H1 (cell line): Measurements from ENCODE around the gene KCNC1.

Source experiments
- ATF2 ChIP-seq: IDR thresholded peaks from 2 replicates; pipeline ENCODE4 v1.6.1; 2012; ENCODE audit warnings: low read length, inconsistent platforms
- EZH2 ChIP-seq: fragments of 200-600 bp; sonication (generic); IDR thresholded peaks from 2 replicates; pipeline ENCODE4 v1.7.1; 2012; ENCODE audit warnings: low read depth, mild to moderate bottlenecking, moderate library complexity, low read length, inconsistent platforms; ENCODE audit not compliant: severe bottlenecking
- JUND ChIP-seq: IDR thresholded peaks from 2 replicates; pipeline ENCODE4 v1.6.1; 2011; ENCODE audit warnings: mild to moderate bottlenecking, improper control_type of control experiment, low read length
- KDM1A ChIP-seq: fragments of 200-600, 300-600 bp; sonication (generic); IDR thresholded peaks from 2 replicates; pipeline ENCODE4 v1.7.1; 2016; ENCODE audit warnings: mild to moderate bottlenecking, low read length, borderline replicate concordance
- POLR2A ChIP-seq, 2 experiments: IDR thresholded peaks; 1 replicate in 1 of 2; 2 replicates in 1 of 2; pipeline ENCODE4 v1.6.1; 2011; ENCODE audit warnings: low read depth in 2 of 2, low read length in 2 of 2, mild to moderate bottlenecking in 2 of 2; ENCODE audit errors: control extremely low read depth in 1 of 2
- RAD21 ChIP-seq, 2 experiments: IDR thresholded peaks in 1 of 2; conservative IDR thresholded peaks in 1 of 2; 2 replicates each; pipeline ENCODE4 v1.6.1; 2011; ENCODE audit warnings: low read depth in 2 of 2, low read length in 2 of 2, improper control_type of control experiment in 1 of 2, inconsistent platforms in 1 of 2, mild to moderate bottlenecking in 1 of 2, moderate library complexity in 1 of 2
- SP1 ChIP-seq: IDR thresholded peaks from 2 replicates; pipeline ENCODE4 v1.6.1; 2011; ENCODE audit warnings: low read depth, low read length
- TEAD4 ChIP-seq: IDR thresholded peaks from 2 replicates; pipeline ENCODE4 v1.6.1; 2012; ENCODE audit warnings: low read depth, low read length, inconsistent platforms, mixed read lengths
- TF ChIP-seq, protein P1 (sequence below), 3 experiments: IDR thresholded peaks; 1 replicate in 2 of 3; 2 replicates in 1 of 3; pipeline versions ENCODE4 v1.5.1 to v1.6.1; 2011; ENCODE audit warnings: low read length in 3 of 3, mild to moderate bottlenecking in 3 of 3, inconsistent platforms in 2 of 3, low read depth in 1 of 3, moderate library complexity in 1 of 3; ENCODE audit not compliant: insufficient read depth in 1 of 3; ENCODE audit errors: control extremely low read depth in 1 of 3

- TF ChIP-seq TEAD4 (no peak), JUND (no peak), RAD21 (IDR thresholded peaks at IDR 0.05 in 1 of 2, conservative IDR thresholded peaks at IDR 0.05 in 1 of 2; ENCODE audit: low read depth in 2 of 2, low read length in 2 of 2) (no peak), EZH2 (no peak), POLR2A (IDR thresholded peaks at IDR 0.05; ENCODE audit: control extremely low read depth in 1 of 2, low read depth in 2 of 2, low read length in 2 of 2) (no peak), SP1 (no peak), ATF2 (no peak), KDM1A (no peak)
- TF ChIP-seq, protein P1, sequence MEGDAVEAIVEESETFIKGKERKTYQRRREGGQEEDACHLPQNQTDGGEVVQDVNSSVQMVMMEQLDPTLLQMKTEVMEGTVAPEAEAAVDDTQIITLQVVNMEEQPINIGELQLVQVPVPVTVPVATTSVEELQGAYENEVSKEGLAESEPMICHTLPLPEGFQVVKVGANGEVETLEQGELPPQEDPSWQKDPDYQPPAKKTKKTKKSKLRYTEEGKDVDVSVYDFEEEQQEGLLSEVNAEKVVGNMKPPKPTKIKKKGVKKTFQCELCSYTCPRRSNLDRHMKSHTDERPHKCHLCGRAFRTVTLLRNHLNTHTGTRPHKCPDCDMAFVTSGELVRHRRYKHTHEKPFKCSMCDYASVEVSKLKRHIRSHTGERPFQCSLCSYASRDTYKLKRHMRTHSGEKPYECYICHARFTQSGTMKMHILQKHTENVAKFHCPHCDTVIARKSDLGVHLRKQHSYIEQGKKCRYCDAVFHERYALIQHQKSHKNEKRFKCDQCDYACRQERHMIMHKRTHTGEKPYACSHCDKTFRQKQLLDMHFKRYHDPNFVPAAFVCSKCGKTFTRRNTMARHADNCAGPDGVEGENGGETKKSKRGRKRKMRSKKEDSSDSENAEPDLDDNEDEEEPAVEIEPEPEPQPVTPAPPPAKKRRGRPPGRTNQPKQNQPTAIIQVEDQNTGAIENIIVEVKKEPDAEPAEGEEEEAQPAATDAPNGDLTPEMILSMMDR (IDR thresholded peaks at IDR 0.05; ENCODE audit: control extremely low read depth in 1 of 3, insufficient read depth in 1 of 3, low read depth in 1 of 3, low read length in 3 of 3) = no peak
Observed at GRCh38 chr11:17755891-17756290, 21.3 kb downstream of the KCNC1 start.
